GM12891 (cell line): Measurements from ENCODE around the gene PDCD2L.
"Not testable (repeated sequence)": the region's sequence is repeated elsewhere in the genome, so short reads cannot be mapped to it uniquely, and the experiment has no call there.

ENCODE experiments used
- DNase-seq: peaks from one replicate; pipeline ENCODE4 v3.0.0; 2011; ENCODE audit warnings: low spot score; ENCODE audit not compliant: insufficient read length
- FAIRE-seq: peaks from 2 replicates; lab custom pipeline; 2011; peaks lifted over from hg19 to GRCh38; lab: Jason Lieb, UNC
- PAX5 ChIP-seq: IDR thresholded peaks from 2 replicates; pipeline ENCODE4 v1.6.1; 2011; ENCODE audit warnings: low read length, moderate library complexity, mild to moderate bottlenecking; ENCODE audit not compliant: insufficient read depth, severe bottlenecking
- POLR2A ChIP-seq: IDR thresholded peaks from 2 replicates; pipeline ENCODE4 v1.6.1; 2011; ENCODE audit warnings: low read depth, low read length, control low read depth
- POLR2AphosphoS5 ChIP-seq: IDR thresholded peaks from 2 replicates; pipeline ENCODE4 v1.6.1; 2011; ENCODE audit warnings: low read depth, low read length, control low read depth
- POU2F2 ChIP-seq: IDR thresholded peaks from 2 replicates; pipeline ENCODE4 v1.6.1; 2011; ENCODE audit warnings: low read depth, mild to moderate bottlenecking, control low read depth, low read length, moderate library complexity
- SPI1 ChIP-seq: IDR thresholded peaks from 2 replicates; pipeline ENCODE4 v1.6.1; 2011; ENCODE audit warnings: low read depth, low read length, control low read depth
- TAF1 ChIP-seq: IDR thresholded peaks from 2 replicates; pipeline ENCODE4 v1.6.1; 2011; ENCODE audit warnings: low read depth, low read length, control low read depth

Gene PDCD2L

GRCh38 chr19:34431681-34432402, 27.6 kb downstream of the PDCD2L start:
- FAIRE-seq (no peak), DNase-seq (no peak)
- no peak for TF ChIP-seq POU2F2
- no peak for TF ChIP-seq POLR2AphosphoS5
- TF ChIP-seq PAX5, result no peak
- no peak for TF ChIP-seq TAF1
- TF ChIP-seq SPI1, result no peak
- no peak for TF ChIP-seq POLR2A

- DNase-seq (no peak), FAIRE-seq (no peak)
- TF ChIP-seq TAF1, result no peak
- TF ChIP-seq PAX5, result no peak
- TF ChIP-seq SPI1, result no peak
- TF ChIP-seq POLR2A, result no peak
- no peak for TF ChIP-seq POU2F2
- TF ChIP-seq POLR2AphosphoS5, result no peak
Observed at GRCh38 chr19:34432797-34433196, 28.6 kb downstream of the PDCD2L start.

GRCh38 chr19:34436716-34437115, 32.5 kb downstream of the PDCD2L start:
- DNase-seq (no peak), FAIRE-seq (no peak)
- TF ChIP-seq SPI1 (no peak), POU2F2 (no peak), POLR2A (no peak), POLR2AphosphoS5 (no peak), TAF1 (no peak), PAX5 (no peak)

GRCh38 chr19:34448191-34448590, 44.0 kb downstream of the PDCD2L start:
- DNase-seq, result no peak
- TF ChIP-seq SPI1 (no peak), TAF1 (no peak), POLR2A (no peak), POU2F2 (no peak), POLR2AphosphoS5 (no peak), PAX5 (no peak)
- FAIRE-seq, result no peak

GRCh38 chr19:34452723-34453122, 48.5 kb downstream of the PDCD2L start:
- FAIRE-seq, result no peak
- no peak for DNase-seq
- TF ChIP-seq TAF1, result no peak
- no peak for TF ChIP-seq POU2F2
- no peak for TF ChIP-seq SPI1

GRCh38 chr19:34454091-34454490, 49.9 kb downstream of the PDCD2L start:
- FAIRE-seq (no peak), DNase-seq (no peak)
- TF ChIP-seq POLR2A, result no peak
- no peak for TF ChIP-seq SPI1
- TF ChIP-seq POLR2AphosphoS5, result no peak
- TF ChIP-seq POU2F2, result no peak
- TF ChIP-seq PAX5, result no peak
- TF ChIP-seq TAF1, result no peak

GRCh38 chr19:34454685-34455084, 50.5 kb downstream of the PDCD2L start:
- TF ChIP-seq SPI1 (no peak), PAX5 (no peak), TAF1 (no peak)
- DNase-seq (no peak), FAIRE-seq (no peak)

GRCh38 chr19:34455783-34456480, 51.7 kb downstream of the PDCD2L start:
- not testable (repeated sequence) for DNase-seq, FAIRE-seq

- TF ChIP-seq SPI1 (no peak), PAX5 (no peak), POLR2A (no peak), POU2F2 (no peak), TAF1 (no peak), POLR2AphosphoS5 (no peak)
- no peak for FAIRE-seq
- DNase-seq, result no peak
Observed at GRCh38 chr19:34457446-34457845, 53.2 kb downstream of the PDCD2L start.

- no peak for FAIRE-seq
- no peak for TF ChIP-seq POLR2A
- no peak for TF ChIP-seq SPI1
- TF ChIP-seq TAF1, result no peak
- no peak for TF ChIP-seq POU2F2
- TF ChIP-seq PAX5, result no peak
- TF ChIP-seq POLR2AphosphoS5, result no peak
- no peak for DNase-seq
Observed at GRCh38 chr19:34458677-34459076, 54.5 kb downstream of the PDCD2L start.
